Measurements from ENCODE around the gene TCP1. TPM values are rescaled to one million over a fixed set of nuclear protein-coding genes. Genes with fewer than 3 reads are reported as not detected.

Gene TCP1
- total and polyA plus RNA-seq, 2 experiments from 2014 or later: 222 to 346 TPM

- no peaks in the 10 kb centered on the region for H3K9me3 Mint-ChIP-seq
- Histone ChIP-seq H4K20me1 (replicated peaks; ENCODE audit: insufficient read depth) (peaks cover 27% of the 10 kb centered on the region), H3F3A (replicated peaks; ENCODE audit: low read depth) (peaks cover 2% of the 10 kb centered on the region; the same call in 1 of the 2 replicates), H3K36me3 (ENCODE audit: insufficient read depth) (peaks cover 53% of the 10 kb centered on the region), H2AFZ (no peak within 1 kb of the TSS), H3K9me2 (ENCODE audit: insufficient read depth) (no peaks in the 10 kb centered on the region), H3K4me3 (peak within 1 kb of the TSS; percentile 81), H3K4me2 (peak within 1 kb of the TSS; percentile 94), H3K4me1 (ENCODE audit: insufficient read depth) (peaks cover 19% of the 10 kb centered on the region), H3K79me2 (replicated peaks; ENCODE audit: insufficient read depth) (peaks cover 80% of the 10 kb centered on the region), H3K27ac (ENCODE audit: low read depth) (peak within 1 kb of the TSS; percentile 87), H3K27me3 (ENCODE audit: insufficient read depth) (no peaks in the 10 kb centered on the region)
- H3K27me3 Mint-ChIP-seq (ENCODE audit: insufficient read depth, low read depth, poor library complexity): peaks cover 4% of the 10 kb centered on the region
- H3K4me3 Mint-ChIP-seq: peak within 1 kb of the TSS; percentile 99
- H3K4me1 Mint-ChIP-seq: peaks cover 31% of the 10 kb centered on the region
- ATAC-seq (peak; percentile 90), DNase-seq (ENCODE audit: low spot score) (peak; percentile 97)
- peaks cover 83% of the 10 kb centered on the region for H3K36me3 Mint-ChIP-seq (ENCODE audit: low read depth)
- H3K27ac Mint-ChIP-seq: peak within 1 kb of the TSS; percentile 100
- TF ChIP-seq ZNF331 (CRISPR knock-in tag; IDR thresholded peaks at IDR 0.05; ENCODE audit: low read depth) (no peak), CREB1 (CRISPR knock-in tag; IDR thresholded peaks at IDR 0.05; ENCODE audit: low read depth) (peak; percentile 79), STAT1 (IDR thresholded peaks at IDR 0.05; ENCODE audit: unreplicated experiment) (no peak), POLR2AphosphoS5 (IDR thresholded peaks at IDR 0.05; ENCODE audit: low read depth) (peak; percentile 77), EZH2phosphoT487 (IDR thresholded peaks at IDR 0.05; ENCODE audit: unreplicated experiment) (no peak), JUNB (IDR thresholded peaks at IDR 0.05; ENCODE audit: unreplicated experiment) (no peak), REST (IDR thresholded peaks at IDR 0.05; ENCODE audit: unreplicated experiment) (no peak), ETS1 (IDR thresholded peaks at IDR 0.05) (peak; percentile 70; the same call in 1 of the 2 replicates)
These were observed 950 bp upstream of the TCP1 start, which contains the start of gene MRPL18 for GRCh38 chr6:159790149-159790955. MRPL18 (plus strand) TSS chr6:159790467; CDS start chr6:159790588, 121 bp downstream.

GRCh38 chr6:159788753-159789376 lies 537 bp downstream of the TCP1 start:
- DNase-seq (ENCODE audit: low spot score) (peak; percentile 61), ATAC-seq (peak; percentile 2; the same call in 2 of the 3 replicates)
- Histone ChIP-seq H2AFZ (no peak overlapping the region), H3K27ac (ENCODE audit: low read depth) (peak overlapping the region; percentile 47; the same call in 1 of the 2 replicates), H3K79me2 (replicated peaks; ENCODE audit: insufficient read depth) (peaks cover 87% of the 10 kb centered on the region), H3K9me2 (ENCODE audit: insufficient read depth) (no peaks in the 10 kb centered on the region), H3K36me3 (ENCODE audit: insufficient read depth) (peaks cover 59% of the 10 kb centered on the region), H3F3A (replicated peaks; ENCODE audit: low read depth) (peaks cover 3% of the 10 kb centered on the region; the same call in 1 of the 2 replicates), H3K4me2 (peak overlapping the region; percentile 87), H4K20me1 (replicated peaks; ENCODE audit: insufficient read depth) (peaks cover 40% of the 10 kb centered on the region), H3K4me3 (peak overlapping the region; percentile 81), H3K27me3 (ENCODE audit: insufficient read depth) (no peaks in the 10 kb centered on the region), H3K4me1 (ENCODE audit: insufficient read depth) (peaks cover 19% of the 10 kb centered on the region)
- H3K9me3 Mint-ChIP-seq: no peaks in the 10 kb centered on the region
- peaks cover 27% of the 10 kb centered on the region for H3K4me1 Mint-ChIP-seq
- peaks cover 88% of the 10 kb centered on the region for H3K36me3 Mint-ChIP-seq (ENCODE audit: low read depth)
- peak overlapping the region; percentile 62; the same call in 1 of the 2 replicates for H3K27ac Mint-ChIP-seq
- H3K4me3 Mint-ChIP-seq: peak overlapping the region; percentile 99
- H3K27me3 Mint-ChIP-seq (ENCODE audit: insufficient read depth, low read depth, poor library complexity): peaks cover 5% of the 10 kb centered on the region
- no peak for TF ChIP-seq ETS1 (IDR thresholded peaks at IDR 0.05)

Data from GM23338 (cell line).